Measurements from ENCODE around the gene PDXDC1. TPM values are rescaled to one million over a fixed set of nuclear protein-coding genes. Genes with fewer than 3 reads are reported as not detected.
"Not testable (repeated sequence)": the region's sequence is repeated elsewhere in the genome, so short reads cannot be mapped to it uniquely, and the experiment has no call there.

Gene PDXDC1
- total RNA-seq, 2 experiments from 2014 or later = 64.0 to 75.0 TPM

DNA sequence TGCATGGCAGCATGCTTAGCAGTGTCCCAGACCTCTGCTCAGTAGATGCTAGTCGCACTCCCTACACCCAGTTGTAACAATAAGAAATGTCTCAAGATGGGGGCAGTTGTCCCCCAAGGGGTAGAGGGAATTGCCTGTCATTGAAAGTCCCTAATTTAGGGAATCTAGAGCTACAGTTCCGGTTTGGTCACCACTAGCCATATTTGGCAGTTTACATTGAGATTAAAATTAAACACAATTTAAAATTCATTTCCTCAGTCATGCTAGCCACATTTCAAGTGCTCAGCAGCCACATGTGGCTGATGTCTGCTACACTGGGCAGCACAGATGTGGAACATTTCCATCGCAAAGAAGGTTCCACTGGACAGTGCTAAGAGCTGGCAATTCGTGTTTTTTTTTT, 4.1 kb downstream of the PDXDC1 start:
- H3K27ac ChIP-seq (ENCODE audit: low read depth in 1 of 2, low read length in 2 of 2); H3K27ac Mint-ChIP-seq; H3K27me3 ChIP-seq (ENCODE audit: control insufficient read depth in 1 of 2, insufficient read depth in 2 of 2, low read length in 2 of 2); H3K36me3 Mint-ChIP-seq (ENCODE audit: low read depth); DNase-seq; H3K9me3 ChIP-seq (ENCODE audit: control insufficient read depth in 1 of 2, insufficient read depth in 1 of 2, low read length in 2 of 2); H3K4me3 ChIP-seq (ENCODE audit: low read length); H3K36me3 ChIP-seq (ENCODE audit: insufficient read depth, low read length); H3K27me3 Mint-ChIP-seq; POLR2A ChIA-PET; CTCF ChIA-PET; H3K9me3 Mint-ChIP-seq; H3K4me1 ChIP-seq (ENCODE audit: insufficient read depth, low read length); ATAC-seq (ENCODE audit: poor library complexity): not testable (repeated sequence)
- Mint-ChIP-seq H3K4me1 (ENCODE audit: low read depth) (peaks cover 47% of the 10 kb centered on the region), H3K4me3 (peak overlapping the region; percentile 15)
- intact Hi-C loops (cut with DNase I, micrococcal nuclease) = loop anchor here (5.0 to 10.0 kb wide), 2 partner anchors 33 to 76 kb away; partner anchors contain the start of gene NTAN1 (in 1 of the 2)

GRCh38 chr16:14981234-14981633, 6.4 kb downstream of the PDXDC1 start:
- H3K27ac ChIP-seq (ENCODE audit: low read depth in 1 of 2, low read length in 2 of 2); H3K27me3 ChIP-seq (ENCODE audit: control insufficient read depth in 1 of 2, insufficient read depth in 2 of 2, low read length in 2 of 2); intact Hi-C loops (cut with DNase I, micrococcal nuclease); H3K27me3 Mint-ChIP-seq; H3K9me3 ChIP-seq (ENCODE audit: control insufficient read depth in 1 of 2, insufficient read depth in 1 of 2, low read length in 2 of 2); CTCF ChIA-PET; DNase-seq; H3K4me3 ChIP-seq (ENCODE audit: low read length); ATAC-seq (ENCODE audit: poor library complexity); H3K9me3 Mint-ChIP-seq; H3K27ac Mint-ChIP-seq; H3K36me3 ChIP-seq (ENCODE audit: insufficient read depth, low read length); H3K4me1 ChIP-seq (ENCODE audit: insufficient read depth, low read length); H3K4me3 Mint-ChIP-seq: not testable (repeated sequence)
- H3K4me1 Mint-ChIP-seq (ENCODE audit: low read depth) = peaks cover 42% of the 10 kb centered on the region
- peaks cover 14% of the 10 kb centered on the region for H3K36me3 Mint-ChIP-seq (ENCODE audit: low read depth)
- POLR2A ChIA-PET = interaction anchor here (0.6 kb wide), 1 partner anchor 30 kb away, joined by 6 read pairs; no protein-coding TSS in a partner anchor

DNA sequence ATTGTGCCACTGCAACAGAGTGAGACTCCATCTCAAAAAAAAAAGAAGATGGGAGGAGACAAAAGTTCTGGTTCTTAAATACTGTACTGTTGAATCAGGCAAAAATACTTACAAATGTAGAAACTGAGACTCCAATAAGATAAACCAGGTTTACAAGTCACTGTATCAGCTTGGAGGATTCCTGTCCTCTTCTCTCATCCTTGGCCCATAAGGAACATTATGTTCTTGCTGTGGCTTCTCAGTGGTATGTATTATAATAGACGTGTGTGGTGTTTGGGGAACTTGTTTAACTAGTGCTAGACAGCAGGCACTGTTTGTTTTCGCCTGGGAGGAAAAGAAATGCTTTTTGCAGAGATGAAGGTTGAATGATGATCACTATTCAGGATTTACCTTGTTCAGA, 7.7 kb downstream of the PDXDC1 start:
- H3K27ac Mint-ChIP-seq; H3K27me3 ChIP-seq (ENCODE audit: control insufficient read depth in 1 of 2, insufficient read depth in 2 of 2, low read length in 2 of 2); ATAC-seq (ENCODE audit: poor library complexity); H3K27me3 Mint-ChIP-seq; H3K4me3 Mint-ChIP-seq; H3K9me3 ChIP-seq (ENCODE audit: control insufficient read depth in 1 of 2, insufficient read depth in 1 of 2, low read length in 2 of 2); CTCF ChIA-PET; H3K9me3 Mint-ChIP-seq; H3K4me1 ChIP-seq (ENCODE audit: insufficient read depth, low read length); H3K4me3 ChIP-seq (ENCODE audit: low read length); H3K27ac ChIP-seq (ENCODE audit: low read depth in 1 of 2, low read length in 2 of 2); POLR2A ChIA-PET; H3K36me3 ChIP-seq (ENCODE audit: insufficient read depth, low read length); intact Hi-C loops (cut with DNase I, micrococcal nuclease); DNase-seq: not testable (repeated sequence)
- Mint-ChIP-seq H3K4me1 (ENCODE audit: low read depth) (peaks cover 32% of the 10 kb centered on the region), H3K36me3 (ENCODE audit: low read depth) (peaks cover 26% of the 10 kb centered on the region)

DNA sequence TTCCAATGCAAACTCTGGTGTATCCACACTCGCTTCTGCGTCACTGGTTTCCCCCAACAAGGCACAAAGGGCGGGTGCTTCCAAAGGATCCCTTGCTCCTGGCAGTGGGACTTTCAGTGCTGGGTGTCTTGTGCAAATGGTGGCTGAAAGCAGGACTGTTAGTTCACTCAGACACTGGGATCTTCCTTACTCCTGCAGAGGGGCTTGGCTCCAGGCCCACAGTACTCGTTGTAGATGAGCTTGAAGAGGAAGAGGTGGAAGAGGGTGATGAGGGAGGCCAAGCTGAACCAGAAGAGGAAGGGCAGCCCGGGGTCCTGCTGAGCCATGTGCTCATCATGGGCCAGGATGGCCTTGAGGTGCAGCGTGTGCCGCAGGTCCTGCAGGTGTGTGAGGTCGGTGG, 13.3 kb downstream of the PDXDC1 start:
- ATAC-seq (ENCODE audit: poor library complexity); POLR2A ChIA-PET: not testable (repeated sequence)

GRCh38 chr16:14988661-14989191, 13.9 kb downstream of the PDXDC1 start:
- Mint-ChIP-seq H3K4me1 (ENCODE audit: low read depth) (peaks cover 21% of the 10 kb centered on the region), H3K36me3 (ENCODE audit: low read depth) (peaks cover 63% of the 10 kb centered on the region), H3K4me3 (peak overlapping the region; percentile 73)
- H3K4me3 ChIP-seq (ENCODE audit: low read length); H3K9me3 ChIP-seq (ENCODE audit: control insufficient read depth in 1 of 2, insufficient read depth in 1 of 2, low read length in 2 of 2); H3K27me3 Mint-ChIP-seq; DNase-seq; CTCF ChIA-PET; H3K27ac Mint-ChIP-seq; intact Hi-C loops (cut with DNase I, micrococcal nuclease); H3K4me1 ChIP-seq (ENCODE audit: insufficient read depth, low read length); H3K27me3 ChIP-seq (ENCODE audit: control insufficient read depth in 1 of 2, insufficient read depth in 2 of 2, low read length in 2 of 2); H3K27ac ChIP-seq (ENCODE audit: low read depth in 1 of 2, low read length in 2 of 2); H3K9me3 Mint-ChIP-seq; H3K36me3 ChIP-seq (ENCODE audit: insufficient read depth, low read length): not testable (repeated sequence)
- peak; percentile 41 for ATAC-seq (ENCODE audit: poor library complexity)
- POLR2A ChIA-PET = interaction anchor here (1.0 kb wide), 1 partner anchor 14 kb away, joined by 3 read pairs; the partner anchor contains the start of gene PDXDC1

More for the DNA sequence above, 13.3 kb downstream of the PDXDC1 start:
- CTCF ChIA-PET; H3K27me3 ChIP-seq (ENCODE audit: control insufficient read depth in 1 of 2, insufficient read depth in 2 of 2, low read length in 2 of 2); H3K27me3 Mint-ChIP-seq; DNase-seq; H3K36me3 ChIP-seq (ENCODE audit: insufficient read depth, low read length); H3K9me3 ChIP-seq (ENCODE audit: control insufficient read depth in 1 of 2, insufficient read depth in 1 of 2, low read length in 2 of 2); H3K9me3 Mint-ChIP-seq; intact Hi-C loops (cut with DNase I, micrococcal nuclease); H3K4me3 Mint-ChIP-seq; H3K27ac ChIP-seq (ENCODE audit: low read depth in 1 of 2, low read length in 2 of 2); H3K27ac Mint-ChIP-seq; H3K4me1 ChIP-seq (ENCODE audit: insufficient read depth, low read length); H3K4me3 ChIP-seq (ENCODE audit: low read length): not testable (repeated sequence)
- peaks cover 18% of the 10 kb centered on the region for H3K4me1 Mint-ChIP-seq (ENCODE audit: low read depth)
- H3K36me3 Mint-ChIP-seq (ENCODE audit: low read depth) = peaks cover 59% of the 10 kb centered on the region

DNA sequence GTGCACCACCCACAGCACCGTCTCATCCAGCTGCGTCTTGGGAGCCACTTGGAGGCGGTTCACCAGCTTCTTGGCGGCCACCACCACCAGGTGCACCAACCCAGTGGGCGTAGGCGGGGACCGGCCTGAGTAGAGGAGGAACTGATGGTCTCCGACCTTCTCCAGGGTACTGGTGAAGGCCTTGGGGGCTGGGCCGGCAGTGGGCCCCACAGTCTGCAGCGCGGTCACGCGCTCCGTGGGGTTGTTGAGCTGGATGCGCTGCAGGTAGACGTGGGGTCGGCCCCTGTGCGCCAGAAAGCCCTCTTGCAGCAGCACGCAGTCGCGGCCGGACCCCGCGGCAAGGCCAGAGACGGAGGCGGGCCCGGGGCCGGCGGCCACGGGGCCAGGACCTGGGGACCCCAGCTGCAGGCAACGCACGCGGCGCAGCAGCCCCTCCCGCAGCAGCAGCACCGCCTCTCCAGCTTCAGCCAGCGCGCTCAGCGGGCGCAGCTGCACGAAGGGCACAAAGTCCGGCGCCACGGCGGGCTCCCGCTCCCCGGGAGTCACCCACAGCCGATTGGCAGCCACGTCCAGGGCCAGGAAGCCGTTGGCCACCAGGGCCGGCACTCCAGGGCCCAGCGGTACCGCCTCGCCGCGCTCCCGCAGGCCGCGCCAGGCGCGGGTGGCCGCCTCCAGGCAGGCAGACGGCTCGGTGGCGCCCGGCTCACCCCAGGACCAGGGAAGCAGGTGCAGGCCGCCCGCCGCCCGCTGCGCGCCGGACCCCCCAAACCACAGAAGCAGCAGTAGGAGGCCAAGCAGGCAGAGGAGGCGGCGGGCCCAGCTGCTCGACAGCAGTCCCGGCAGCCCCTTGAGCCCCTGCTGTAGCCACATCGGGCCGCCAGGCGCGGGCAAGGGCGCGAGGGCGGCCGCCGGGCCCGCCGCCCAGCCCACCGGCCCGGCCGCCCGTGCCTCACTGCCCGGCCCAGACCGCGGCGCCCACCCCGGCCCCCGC, 14.8 kb downstream of the PDXDC1 start:
- H3K27ac Mint-ChIP-seq; CTCF ChIA-PET; H3K36me3 ChIP-seq (ENCODE audit: insufficient read depth, low read length); H3K9me3 Mint-ChIP-seq; H3K9me3 ChIP-seq (ENCODE audit: control insufficient read depth in 1 of 2, insufficient read depth in 1 of 2, low read length in 2 of 2); DNase-seq; H3K4me1 ChIP-seq (ENCODE audit: insufficient read depth, low read length); H3K4me3 Mint-ChIP-seq; H3K27ac ChIP-seq (ENCODE audit: low read depth in 1 of 2, low read length in 2 of 2); H3K4me3 ChIP-seq (ENCODE audit: low read length); intact Hi-C loops (cut with DNase I, micrococcal nuclease); H3K27me3 ChIP-seq (ENCODE audit: control insufficient read depth in 1 of 2, insufficient read depth in 2 of 2, low read length in 2 of 2); H3K27me3 Mint-ChIP-seq: not testable (repeated sequence)
- Mint-ChIP-seq H3K4me1 (ENCODE audit: low read depth) (peaks cover 24% of the 10 kb centered on the region), H3K36me3 (ENCODE audit: low read depth) (peaks cover 58% of the 10 kb centered on the region)
- ATAC-seq (ENCODE audit: poor library complexity) = peak; percentile 26
- POLR2A ChIA-PET = interaction anchor here (1.0 kb wide), 1 partner anchor 15 kb away, joined by 3 read pairs; the partner anchor contains the start of gene PDXDC1

Measured in CD4-positive, alpha-beta T cell (primary cell).